Cardiac fibroblast (primary cell): ENCODE results near the gene CFAP97.

Experiments
- DNase-seq, 2 donors: peaks; one replicate each; pipeline versions ENCODE4 v3.0.0 to v3.0.0-alpha.2; 2010; ENCODE audit warnings: low read depth in 2 of 2
- H3K4me3 ChIP-seq, 2 donors: replicated peaks in 1 of 2; 1 replicate in 1 of 2; 2 replicates in 1 of 2; pipeline ENCODE4 v1.5.1; 2011; ENCODE audit warnings: low read depth in 2 of 2, low read length in 2 of 2, mild to moderate bottlenecking in 2 of 2, moderate library complexity in 1 of 2
- CTCF ChIP-seq: IDR thresholded peaks from one replicate; pipeline ENCODE4 v1.5.1; 2011; ENCODE audit warnings: low read depth, mild to moderate bottlenecking, low read length, inconsistent platforms

Gene CFAP97

GRCh38 chr4:185171373-185172071 is 32.3 kb downstream of the CFAP97 start:
- no peak overlapping the region for H3K4me3 ChIP-seq
- no peak for DNase-seq
- no peak for TF ChIP-seq CTCF

GRCh38 chr4:185167234-185167633 is 36.6 kb downstream of the CFAP97 start:
- no peak overlapping the region for H3K4me3 ChIP-seq

GRCh38 chr4:185165605-185166063 is 38.2 kb downstream of the CFAP97 start:
- no peak for TF ChIP-seq CTCF
- DNase-seq: peak; percentile 40 to 89
- H3K4me3 ChIP-seq: no peak overlapping the region

More at GRCh38 chr4:185167234-185167633, 36.6 kb downstream of the CFAP97 start:
- TF ChIP-seq CTCF: no peak
- DNase-seq: peak; percentile 20 to 26

GRCh38 chr4:185151296-185151695 is 52.5 kb downstream of the CFAP97 start:
- no peak for TF ChIP-seq CTCF
- DNase-seq: no peak
- H3K4me3 ChIP-seq: no peak overlapping the region

- no peak overlapping the region for H3K4me3 ChIP-seq
- no peak for DNase-seq
- no peak for TF ChIP-seq CTCF
These were observed 54.4 kb downstream of the CFAP97 start for GRCh38 chr4:185149392-185149791.

- H3K4me3 ChIP-seq: no peak overlapping the region
- peak; percentile 20 to 56 for DNase-seq
- TF ChIP-seq CTCF: no peak
These were observed 58.2 kb downstream of the CFAP97 start for GRCh38 chr4:185145572-185145971.

DNA sequence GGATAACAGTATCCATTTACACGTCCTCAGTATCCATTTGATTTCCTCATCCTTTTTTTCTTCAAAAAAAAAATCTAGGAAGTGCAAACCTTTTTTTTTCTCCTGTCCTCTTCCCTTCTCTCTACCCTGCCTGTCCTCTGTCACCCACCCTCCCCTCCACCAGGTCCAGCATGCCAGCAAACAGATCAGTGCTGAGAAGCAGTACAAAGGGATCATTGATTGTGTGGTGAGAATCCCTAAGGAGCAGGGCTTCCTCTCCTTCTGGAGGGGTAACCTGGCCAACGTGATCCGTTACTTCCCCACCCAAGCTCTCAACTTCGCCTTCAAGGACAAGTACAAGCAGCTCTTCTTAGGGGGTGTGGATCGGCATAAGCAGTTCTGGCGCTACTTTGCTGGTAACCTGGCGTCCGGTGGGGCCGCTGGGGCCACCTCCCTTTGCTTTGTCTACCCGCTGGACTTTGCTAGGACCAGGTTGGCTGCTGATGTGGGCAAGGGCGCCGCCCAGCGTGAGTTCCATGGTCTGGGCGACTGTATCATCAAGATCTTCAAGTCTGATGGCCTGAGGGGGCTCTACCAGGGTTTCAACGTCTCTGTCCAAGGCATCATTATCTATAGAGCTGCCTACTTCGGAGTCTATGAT is 59.1 kb downstream of the CFAP97 start:
- H3K4me3 ChIP-seq: no peak overlapping the region
- DNase-seq: no peak
- TF ChIP-seq CTCF: no peak
